HEK293 (cell line): ENCODE results near the gene PAQR7.

Source experiments
- CTCF ChIA-PET: fragments of 350-600 bp; formaldehyde crosslinking; extraction: SDS; loops from one replicate; lab custom pipeline; 2021; ENCODE audit warnings: antibody characterized with exemption; lab: Yijun Ruan, JAX
- POLR2A ChIA-PET: fragments of 300-600 bp; formaldehyde crosslinking; extraction: SDS; loops from one replicate; lab custom pipeline; 2020; ENCODE audit warnings: antibody characterized with exemption, inconsistent platforms; lab: Yijun Ruan, JAX
- H3K27ac ChIP-seq: fragments of 200-500 bp; sonication (Bioruptor generic); 2 replicates; pipeline ENCODE4 v1.5.1; 2014; ENCODE audit warnings: low read depth, low read length, control low read depth, inconsistent platforms; ENCODE audit errors: extremely low read depth
- H3K36me3 ChIP-seq, 2 experiments: fragments of 200-500 bp in 1 of 2; sonication (Bioruptor generic) in 1 of 2; 1 replicate in 1 of 2; 2 replicates in 1 of 2; pipeline ENCODE4 v1.5.1; 2014 to 2017; ENCODE audit warnings: inconsistent platforms in 2 of 2, low read length in 2 of 2; ENCODE audit not compliant: control insufficient read depth in 2 of 2, insufficient read depth in 1 of 2
- H3K4me1 ChIP-seq: fragments of 200-500 bp; sonication (Bioruptor generic); 2 replicates; pipeline ENCODE4 v1.5.1; 2014; ENCODE audit warnings: mild to moderate bottlenecking, low read length, inconsistent platforms; ENCODE audit not compliant: control insufficient read depth, insufficient read depth
- H3K4me3 ChIP-seq: 2 replicates; pipeline ENCODE4 v1.5.1; 2011; ENCODE audit warnings: low read depth, mild to moderate bottlenecking, control low read depth, low read length, moderate library complexity
- H3K9me3 ChIP-seq: fragments of 200-500 bp; sonication (Bioruptor generic); 2 replicates; pipeline ENCODE4 v1.5.1; 2014; ENCODE audit warnings: low read depth, low read length, inconsistent platforms; ENCODE audit not compliant: control insufficient read depth, insufficient read depth
- BCL11A ChIP-seq: fragments of 450-650 bp; formaldehyde crosslinking; IDR thresholded peaks from 2 replicates; pipeline ENCODE4 v1.5.1; 2016; ENCODE audit warnings: low read depth, missing biosample characterization, missing genetic modification characterization
- BCL11B ChIP-seq: fragments of 450-650 bp; formaldehyde crosslinking; IDR thresholded peaks from 2 replicates; pipeline ENCODE4 v1.5.1; 2016; ENCODE audit warnings: low read depth, missing biosample characterization, missing genetic modification characterization
- GLIS1 ChIP-seq: fragments of 450-650 bp; formaldehyde crosslinking; IDR thresholded peaks from 2 replicates; pipeline ENCODE4 v1.5.1; 2016; ENCODE audit warnings: missing biosample characterization, missing genetic modification characterization
- HOXC10 ChIP-seq: sonication (generic); formaldehyde crosslinking; IDR thresholded peaks from 2 replicates; pipeline ENCODE4 v1.8.1; 2023; ENCODE audit warnings: mild to moderate bottlenecking, missing genetic modification reagents
- SP2 ChIP-seq: fragments of 450-650 bp; formaldehyde crosslinking; IDR thresholded peaks from 2 replicates; pipeline ENCODE4 v1.5.1; 2016; ENCODE audit warnings: missing biosample characterization, missing genetic modification characterization
- TRIM28 ChIP-seq: IDR thresholded peaks from 2 replicates; pipeline ENCODE4 v1.6.1; 2011; ENCODE audit warnings: low read length, control low read depth, borderline replicate concordance
- YY2 ChIP-seq: fragments of 450-650 bp; formaldehyde crosslinking; IDR thresholded peaks from 2 replicates; pipeline ENCODE4 v1.5.1; 2016; ENCODE audit warnings: missing biosample characterization, missing genetic modification characterization
- ZBTB48 ChIP-seq: fragments of 450-650 bp; formaldehyde crosslinking; IDR thresholded peaks from 2 replicates; pipeline ENCODE4 v1.5.1; 2016; ENCODE audit warnings: missing biosample characterization, missing genetic modification characterization
- ZFHX2 ChIP-seq: fragments of 450-650 bp; formaldehyde crosslinking; conservative IDR thresholded peaks from 2 replicates; pipeline ENCODE4 v1.5.1; 2016; ENCODE audit warnings: missing biosample characterization, missing genetic modification characterization
- ZFP3 ChIP-seq: fragments of 450-650 bp; formaldehyde crosslinking; IDR thresholded peaks from 2 replicates; pipeline ENCODE4 v1.5.1; 2016; ENCODE audit warnings: low read depth, missing biosample characterization, missing genetic modification characterization
- ZFP69B ChIP-seq: fragments of 450-650 bp; formaldehyde crosslinking; IDR thresholded peaks from 2 replicates; pipeline ENCODE4 v1.5.1; 2016; ENCODE audit warnings: missing biosample characterization, missing genetic modification characterization
- ZNF112 ChIP-seq: fragments of 450-650 bp; formaldehyde crosslinking; IDR thresholded peaks from 2 replicates; pipeline ENCODE4 v1.5.0; 2017; ENCODE audit warnings: missing biosample characterization, missing genetic modification characterization
- ZNF121 ChIP-seq: fragments of 450-650 bp; formaldehyde crosslinking; IDR thresholded peaks from 2 replicates; pipeline ENCODE4 v1.5.1; 2016; ENCODE audit warnings: missing biosample characterization, missing genetic modification characterization
- ZNF169 ChIP-seq: fragments of 450-650 bp; formaldehyde crosslinking; IDR thresholded peaks from 2 replicates; pipeline ENCODE4 v1.5.1; 2016; ENCODE audit warnings: missing biosample characterization, missing genetic modification characterization
- ZNF266 ChIP-seq: fragments of 450-650 bp; formaldehyde crosslinking; IDR thresholded peaks from 2 replicates; pipeline ENCODE4 v1.5.1; 2016; ENCODE audit warnings: missing biosample characterization, missing genetic modification characterization, low read depth
- ZNF473 ChIP-seq: fragments of 450-650 bp; formaldehyde crosslinking; IDR thresholded peaks from 2 replicates; pipeline ENCODE4 v1.5.1; 2017; ENCODE audit warnings: missing biosample characterization, missing genetic modification characterization
- ZNF555 ChIP-seq: fragments of 450-650 bp; formaldehyde crosslinking; conservative IDR thresholded peaks from 2 replicates; pipeline ENCODE4 v1.5.1; 2017; ENCODE audit warnings: missing biosample characterization, mild to moderate bottlenecking, missing genetic modification characterization, inconsistent platforms
- ZNF571 ChIP-seq: fragments of 450-650 bp; formaldehyde crosslinking; IDR thresholded peaks from 2 replicates; pipeline ENCODE4 v1.5.0; 2017; ENCODE audit warnings: missing biosample characterization, missing genetic modification characterization
- ZNF670 ChIP-seq: fragments of 450-650 bp; formaldehyde crosslinking; IDR thresholded peaks from 2 replicates; pipeline ENCODE4 v1.5.1; 2016; ENCODE audit warnings: missing biosample characterization, missing genetic modification characterization, low read depth
- ZNF747 ChIP-seq: fragments of 450-650 bp; formaldehyde crosslinking; IDR thresholded peaks from 2 replicates; pipeline ENCODE4 v1.5.1; 2016; ENCODE audit warnings: missing biosample characterization, missing genetic modification characterization
- ZNF830 ChIP-seq: fragments of 450-650 bp; IDR thresholded peaks from 2 replicates; pipeline ENCODE4 v1.5.0; 2018; ENCODE audit warnings: missing biosample characterization, missing genetic modification characterization, low read depth, mild to moderate bottlenecking, moderate library complexity
- ZNF837 ChIP-seq: fragments of 450-650 bp; formaldehyde crosslinking; IDR thresholded peaks from 2 replicates; pipeline ENCODE4 v1.5.1; 2016; ENCODE audit warnings: missing biosample characterization, missing genetic modification characterization
- ZSCAN30 ChIP-seq: fragments of 450-650 bp; IDR thresholded peaks from 2 replicates; pipeline ENCODE4 v1.5.1; 2018; ENCODE audit warnings: missing biosample characterization, mild to moderate bottlenecking, missing genetic modification characterization, moderate library complexity
- TF ChIP-seq, protein P1 (sequence below): fragments of 450-650 bp; formaldehyde crosslinking; IDR thresholded peaks from 2 replicates; pipeline ENCODE4 v1.5.1; 2016; ENCODE audit warnings: missing biosample characterization, missing genetic modification characterization, borderline replicate concordance
- TF ChIP-seq, protein P2 (sequence below): fragments of 450-650 bp; formaldehyde crosslinking; IDR thresholded peaks from 2 replicates; pipeline ENCODE4 v1.5.1; 2016; ENCODE audit warnings: missing biosample characterization, missing genetic modification characterization
- TF ChIP-seq, protein P3 (sequence below): fragments of 450-650 bp; IDR thresholded peaks from 2 replicates; pipeline ENCODE4 v1.5.1; 2018; ENCODE audit warnings: missing biosample characterization, missing genetic modification characterization
- TF ChIP-seq, protein P4 (sequence below): fragments of 450-650 bp; formaldehyde crosslinking; IDR thresholded peaks from 2 replicates; pipeline ENCODE4 v1.5.1; 2016; ENCODE audit warnings: missing biosample characterization, missing genetic modification characterization, borderline replicate concordance

Gene PAQR7

DNA sequence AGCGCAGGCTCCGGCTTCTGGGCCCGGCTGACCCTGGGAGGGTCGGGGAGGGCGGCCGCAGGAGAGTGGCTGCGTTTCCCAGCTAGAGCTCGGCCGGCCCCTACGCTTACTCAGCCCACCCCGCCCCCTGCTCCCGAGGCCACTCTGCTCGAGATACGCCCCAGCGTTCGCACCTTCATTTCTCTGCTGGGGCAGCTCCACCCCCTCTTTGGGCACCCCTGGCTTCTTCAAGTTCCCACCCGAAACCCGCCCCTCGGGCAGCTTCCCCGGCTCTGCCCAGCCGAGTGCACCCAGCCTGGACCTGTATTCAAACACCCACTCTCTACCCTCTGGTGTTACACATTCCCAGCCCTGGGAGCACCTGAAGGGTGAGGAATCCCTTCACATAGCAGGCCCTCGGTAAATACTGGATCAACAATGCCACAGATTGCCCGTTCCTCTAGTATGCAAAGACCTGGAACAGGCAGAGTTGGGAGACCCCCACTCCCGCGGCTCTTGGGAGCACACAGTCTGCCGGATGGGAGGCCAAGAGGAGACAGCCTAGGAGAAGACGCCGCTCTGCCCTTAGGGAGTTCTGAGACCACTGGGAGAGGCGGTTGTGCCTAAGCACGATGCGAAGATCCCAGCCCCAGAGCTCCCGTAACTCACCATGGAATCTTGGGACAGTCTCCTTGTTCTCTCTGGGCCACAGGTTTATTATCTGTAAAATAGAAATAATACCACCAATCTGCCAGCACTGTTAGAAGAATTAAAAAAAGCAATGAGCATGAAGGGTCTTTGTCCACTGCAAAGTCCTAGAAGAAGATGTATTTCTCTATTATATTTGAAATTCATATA is 566 bp upstream of the PAQR7 start (continued):
- no peak for TF ChIP-seq BCL11A (tag by site-specific recombination)
- TF ChIP-seq SP2 = peak; percentile 29; the same call in 1 of the 2 replicates
- no peak for TF ChIP-seq ZNF169 (tag by site-specific recombination)
- TF ChIP-seq, protein P1, sequence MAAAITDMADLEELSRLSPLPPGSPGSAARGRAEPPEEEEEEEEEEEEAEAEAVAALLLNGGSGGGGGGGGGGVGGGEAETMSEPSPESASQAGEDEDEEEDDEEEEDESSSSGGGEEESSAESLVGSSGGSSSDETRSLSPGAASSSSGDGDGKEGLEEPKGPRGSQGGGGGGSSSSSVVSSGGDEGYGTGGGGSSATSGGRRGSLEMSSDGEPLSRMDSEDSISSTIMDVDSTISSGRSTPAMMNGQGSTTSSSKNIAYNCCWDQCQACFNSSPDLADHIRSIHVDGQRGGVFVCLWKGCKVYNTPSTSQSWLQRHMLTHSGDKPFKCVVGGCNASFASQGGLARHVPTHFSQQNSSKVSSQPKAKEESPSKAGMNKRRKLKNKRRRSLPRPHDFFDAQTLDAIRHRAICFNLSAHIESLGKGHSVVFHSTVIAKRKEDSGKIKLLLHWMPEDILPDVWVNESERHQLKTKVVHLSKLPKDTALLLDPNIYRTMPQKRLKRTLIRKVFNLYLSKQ (tag by site-specific recombination) = no peak
- TF ChIP-seq ZNF473 (tag by site-specific recombination) = no peak
- TF ChIP-seq TRIM28 = no peak
- TF ChIP-seq ZNF571 = no peak
- no peak for TF ChIP-seq ZNF112 (tag by site-specific recombination)
- 0 out of 2 replicates have a peak, but pooled peaks have one; percentile 1 for TF ChIP-seq HOXC10 (CRISPR knock-in tag)
- no peak for TF ChIP-seq ZNF837 (tag by site-specific recombination)
- TF ChIP-seq ZSCAN30 (tag by site-specific recombination) = no peak

DNA sequence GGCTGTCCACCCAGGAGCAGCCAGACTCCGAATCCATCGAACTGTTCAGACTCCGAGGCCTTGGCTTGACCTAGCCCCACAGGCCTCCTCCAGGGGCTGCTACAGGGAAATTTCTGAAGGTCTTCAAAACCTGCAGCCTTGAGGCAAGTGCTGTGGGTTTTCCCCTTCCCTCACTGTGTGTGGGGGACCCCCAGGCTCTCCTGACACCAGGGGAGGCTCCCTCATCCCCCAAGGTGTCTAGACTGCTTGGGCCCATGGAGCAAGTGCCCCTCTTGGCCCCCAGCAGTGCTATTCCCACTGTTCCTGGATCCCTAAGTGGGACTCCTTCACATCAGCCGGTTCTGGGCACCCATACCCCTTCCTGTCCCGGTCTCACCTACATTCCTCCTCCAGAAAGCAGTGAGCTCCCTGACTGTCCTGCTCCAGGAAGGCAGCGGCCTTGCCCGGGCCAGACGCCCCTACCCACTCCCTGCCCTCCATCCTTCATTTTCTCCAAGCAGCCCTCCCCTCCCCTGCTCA is 814 bp downstream of the PAQR7 start:
- ChIA-PET POLR2A (interaction anchor here (0.6 to 1.8 kb wide), 10 partner anchors 11 to 123 kb away, joined by 3 to 7 read pairs (median 4); partner anchors contain the start of genes MTFR1L and PAFAH2), CTCF (interaction anchor here (0.5 to 0.6 kb wide), 2 partner anchors 52 to 1026 kb away, joined by 3 to 4 read pairs; no protein-coding TSS in a partner anchor)
- peaks cover 0 to 9% of the 10 kb centered on the region in 2 experiments; a peak in 1 of 3 replicates for H3K36me3 ChIP-seq
- peak overlapping the region; percentile 44 for H3K4me3 ChIP-seq
- H3K4me1 ChIP-seq = no peaks in the 10 kb centered on the region
- H3K27ac ChIP-seq = peak overlapping the region; percentile 42; the same call in 1 of the 2 replicates
- H3K9me3 ChIP-seq = no peaks in the 10 kb centered on the region
- TF ChIP-seq YY2 (tag by site-specific recombination) (no peak), GLIS1 (tag by site-specific recombination) (peak; percentile 98), ZFHX2 (no peak), ZFP69B (tag by site-specific recombination) (peak; percentile 57; the same call in 1 of the 2 replicates), ZNF555 (tag by site-specific recombination) (no peak), ZSCAN30 (tag by site-specific recombination) (no peak), ZNF830 (tag by site-specific recombination) (no peak), ZNF121 (0 out of 2 replicates have a peak, but pooled peaks have one; percentile 14), ZNF670 (tag by site-specific recombination) (no peak), ZBTB48 (tag by site-specific recombination) (peak; percentile 82), ZFP3 (tag by site-specific recombination) (no peak), ZNF266 (tag by site-specific recombination) (no peak), BCL11B (tag by site-specific recombination) (peak; percentile 46; the same call in 1 of the 2 replicates), ZNF747 (tag by site-specific recombination) (no peak)
- TF ChIP-seq, protein P2, sequence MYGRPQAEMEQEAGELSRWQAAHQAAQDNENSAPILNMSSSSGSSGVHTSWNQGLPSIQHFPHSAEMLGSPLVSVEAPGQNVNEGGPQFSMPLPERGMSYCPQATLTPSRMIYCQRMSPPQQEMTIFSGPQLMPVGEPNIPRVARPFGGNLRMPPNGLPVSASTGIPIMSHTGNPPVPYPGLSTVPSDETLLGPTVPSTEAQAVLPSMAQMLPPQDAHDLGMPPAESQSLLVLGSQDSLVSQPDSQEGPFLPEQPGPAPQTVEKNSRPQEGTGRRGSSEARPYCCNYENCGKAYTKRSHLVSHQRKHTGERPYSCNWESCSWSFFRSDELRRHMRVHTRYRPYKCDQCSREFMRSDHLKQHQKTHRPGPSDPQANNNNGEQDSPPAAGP (tag by site-specific recombination) = no peak
- TF ChIP-seq, protein P3, sequence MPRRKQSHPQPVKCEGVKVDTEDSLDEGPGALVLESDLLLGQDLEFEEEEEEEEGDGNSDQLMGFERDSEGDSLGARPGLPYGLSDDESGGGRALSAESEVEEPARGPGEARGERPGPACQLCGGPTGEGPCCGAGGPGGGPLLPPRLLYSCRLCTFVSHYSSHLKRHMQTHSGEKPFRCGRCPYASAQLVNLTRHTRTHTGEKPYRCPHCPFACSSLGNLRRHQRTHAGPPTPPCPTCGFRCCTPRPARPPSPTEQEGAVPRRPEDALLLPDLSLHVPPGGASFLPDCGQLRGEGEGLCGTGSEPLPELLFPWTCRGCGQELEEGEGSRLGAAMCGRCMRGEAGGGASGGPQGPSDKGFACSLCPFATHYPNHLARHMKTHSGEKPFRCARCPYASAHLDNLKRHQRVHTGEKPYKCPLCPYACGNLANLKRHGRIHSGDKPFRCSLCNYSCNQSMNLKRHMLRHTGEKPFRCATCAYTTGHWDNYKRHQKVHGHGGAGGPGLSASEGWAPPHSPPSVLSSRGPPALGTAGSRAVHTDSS = no peak
- TF ChIP-seq, protein P4, sequence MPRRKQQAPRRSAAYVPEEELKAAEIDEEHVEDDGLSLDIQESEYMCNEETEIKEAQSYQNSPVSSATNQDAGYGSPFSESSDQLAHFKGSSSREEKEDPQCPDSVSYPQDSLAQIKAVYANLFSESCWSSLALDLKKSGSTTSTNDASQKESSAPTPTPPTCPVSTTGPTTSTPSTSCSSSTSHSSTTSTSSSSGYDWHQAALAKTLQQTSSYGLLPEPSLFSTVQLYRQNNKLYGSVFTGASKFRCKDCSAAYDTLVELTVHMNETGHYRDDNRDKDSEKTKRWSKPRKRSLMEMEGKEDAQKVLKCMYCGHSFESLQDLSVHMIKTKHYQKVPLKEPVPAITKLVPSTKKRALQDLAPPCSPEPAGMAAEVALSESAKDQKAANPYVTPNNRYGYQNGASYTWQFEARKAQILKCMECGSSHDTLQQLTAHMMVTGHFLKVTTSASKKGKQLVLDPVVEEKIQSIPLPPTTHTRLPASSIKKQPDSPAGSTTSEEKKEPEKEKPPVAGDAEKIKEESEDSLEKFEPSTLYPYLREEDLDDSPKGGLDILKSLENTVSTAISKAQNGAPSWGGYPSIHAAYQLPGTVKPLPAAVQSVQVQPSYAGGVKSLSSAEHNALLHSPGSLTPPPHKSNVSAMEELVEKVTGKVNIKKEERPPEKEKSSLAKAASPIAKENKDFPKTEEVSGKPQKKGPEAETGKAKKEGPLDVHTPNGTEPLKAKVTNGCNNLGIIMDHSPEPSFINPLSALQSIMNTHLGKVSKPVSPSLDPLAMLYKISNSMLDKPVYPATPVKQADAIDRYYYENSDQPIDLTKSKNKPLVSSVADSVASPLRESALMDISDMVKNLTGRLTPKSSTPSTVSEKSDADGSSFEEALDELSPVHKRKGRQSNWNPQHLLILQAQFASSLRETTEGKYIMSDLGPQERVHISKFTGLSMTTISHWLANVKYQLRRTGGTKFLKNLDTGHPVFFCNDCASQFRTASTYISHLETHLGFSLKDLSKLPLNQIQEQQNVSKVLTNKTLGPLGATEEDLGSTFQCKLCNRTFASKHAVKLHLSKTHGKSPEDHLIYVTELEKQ (tag by site-specific recombination) = no peak
